Astrocyte of the cerebellum (primary cell): ENCODE measurements around the gene STRN4.

Experiments
- DNase-seq: peaks from one replicate; pipeline ENCODE4 v3.0.0-alpha.2; 2011; ENCODE audit warnings: low read depth
- H3K4me3 ChIP-seq: 2 replicates; pipeline ENCODE4 v1.5.1; 2011; ENCODE audit warnings: mild to moderate bottlenecking, low read depth, low read length, moderate library complexity
- in situ Hi-C: cut with HindIII; loops from 2 replicates; pipeline ENCODE4 v1.10.0; 2017; ENCODE audit warnings: low sequenced_read_pairs
- TF ChIP-seq, protein P1 (sequence below): IDR thresholded peaks from 2 replicates; pipeline ENCODE4 v1.5.1; 2012; ENCODE audit warnings: low read length, low read depth, moderate library complexity, mild to moderate bottlenecking; ENCODE audit errors: missing control alignments

The STRN4 gene

DNA sequence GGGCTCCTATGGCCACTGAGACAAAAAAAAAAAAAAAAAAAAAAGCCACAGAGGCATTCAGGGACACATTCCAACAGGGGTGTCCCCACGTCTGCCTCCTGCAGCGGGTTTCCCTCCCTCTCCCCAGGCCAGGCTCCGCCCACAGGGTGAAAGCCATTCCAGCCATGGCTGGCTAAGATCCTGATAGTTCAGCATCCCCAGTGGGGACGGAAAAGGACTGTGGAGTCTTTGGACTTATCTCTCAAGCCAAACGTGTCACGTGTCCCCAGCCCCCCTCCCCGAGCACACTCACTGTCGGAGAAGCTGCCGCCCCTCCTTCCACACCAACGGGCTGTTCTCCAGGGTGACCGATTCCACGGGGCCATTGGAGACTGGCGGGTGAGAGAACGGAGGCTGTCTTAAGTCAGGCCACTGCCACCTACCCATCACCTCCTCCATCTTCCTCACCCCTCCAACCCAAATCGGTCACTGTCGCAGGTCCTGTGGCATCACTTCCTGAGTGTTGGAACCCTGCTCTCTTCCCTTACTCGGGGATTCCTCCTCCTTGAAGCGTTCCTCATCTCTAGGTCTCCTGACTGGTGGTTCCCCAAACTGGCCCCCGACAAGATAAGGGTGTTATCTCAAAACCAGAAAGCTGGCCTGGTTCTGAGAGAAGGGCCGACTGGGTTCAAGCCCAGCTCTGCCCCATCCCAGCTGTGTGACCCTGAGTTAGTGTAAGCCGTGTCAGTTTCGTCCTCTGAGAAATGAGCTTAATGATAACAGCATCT is 9.5 kb downstream of the STRN4 start:
- TF ChIP-seq, protein P1, sequence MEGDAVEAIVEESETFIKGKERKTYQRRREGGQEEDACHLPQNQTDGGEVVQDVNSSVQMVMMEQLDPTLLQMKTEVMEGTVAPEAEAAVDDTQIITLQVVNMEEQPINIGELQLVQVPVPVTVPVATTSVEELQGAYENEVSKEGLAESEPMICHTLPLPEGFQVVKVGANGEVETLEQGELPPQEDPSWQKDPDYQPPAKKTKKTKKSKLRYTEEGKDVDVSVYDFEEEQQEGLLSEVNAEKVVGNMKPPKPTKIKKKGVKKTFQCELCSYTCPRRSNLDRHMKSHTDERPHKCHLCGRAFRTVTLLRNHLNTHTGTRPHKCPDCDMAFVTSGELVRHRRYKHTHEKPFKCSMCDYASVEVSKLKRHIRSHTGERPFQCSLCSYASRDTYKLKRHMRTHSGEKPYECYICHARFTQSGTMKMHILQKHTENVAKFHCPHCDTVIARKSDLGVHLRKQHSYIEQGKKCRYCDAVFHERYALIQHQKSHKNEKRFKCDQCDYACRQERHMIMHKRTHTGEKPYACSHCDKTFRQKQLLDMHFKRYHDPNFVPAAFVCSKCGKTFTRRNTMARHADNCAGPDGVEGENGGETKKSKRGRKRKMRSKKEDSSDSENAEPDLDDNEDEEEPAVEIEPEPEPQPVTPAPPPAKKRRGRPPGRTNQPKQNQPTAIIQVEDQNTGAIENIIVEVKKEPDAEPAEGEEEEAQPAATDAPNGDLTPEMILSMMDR = no peak
- no peak for DNase-seq
- in situ Hi-C loops = no loop called here
- H3K4me3 ChIP-seq = no peak overlapping the region

DNA sequence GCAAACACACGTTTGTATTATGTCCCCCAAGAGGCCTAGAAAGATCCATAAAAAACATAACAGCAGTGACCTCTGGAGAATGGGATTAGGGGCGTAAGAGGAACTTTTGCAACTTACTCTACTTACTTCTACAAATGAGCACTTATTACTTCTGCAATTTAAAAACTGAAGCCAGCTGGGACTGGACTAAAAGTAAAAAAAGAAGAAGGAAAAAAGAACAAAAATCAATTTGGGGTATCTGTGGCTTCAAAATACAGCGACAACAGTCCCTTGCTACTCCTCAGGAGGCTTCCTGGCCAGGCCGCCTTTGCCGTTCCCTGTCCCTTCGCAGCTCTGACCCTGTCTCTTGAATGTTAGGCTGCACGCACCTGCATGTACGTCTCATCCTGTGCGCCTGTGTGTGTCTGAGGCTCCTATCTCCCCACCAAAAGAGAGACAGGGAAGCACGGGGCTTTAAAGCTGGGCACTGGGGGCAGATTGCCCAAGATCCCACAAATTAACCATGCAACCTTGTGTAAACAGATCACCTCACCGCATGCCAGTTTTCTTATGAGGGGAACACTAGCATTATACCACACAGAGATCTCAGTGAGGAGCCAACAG is 12.5 kb downstream of the STRN4 start:
- in situ Hi-C loops = no loop called here
- TF ChIP-seq, protein P1 = no peak
- no peak overlapping the region for H3K4me3 ChIP-seq
- DNase-seq = no peak

DNA sequence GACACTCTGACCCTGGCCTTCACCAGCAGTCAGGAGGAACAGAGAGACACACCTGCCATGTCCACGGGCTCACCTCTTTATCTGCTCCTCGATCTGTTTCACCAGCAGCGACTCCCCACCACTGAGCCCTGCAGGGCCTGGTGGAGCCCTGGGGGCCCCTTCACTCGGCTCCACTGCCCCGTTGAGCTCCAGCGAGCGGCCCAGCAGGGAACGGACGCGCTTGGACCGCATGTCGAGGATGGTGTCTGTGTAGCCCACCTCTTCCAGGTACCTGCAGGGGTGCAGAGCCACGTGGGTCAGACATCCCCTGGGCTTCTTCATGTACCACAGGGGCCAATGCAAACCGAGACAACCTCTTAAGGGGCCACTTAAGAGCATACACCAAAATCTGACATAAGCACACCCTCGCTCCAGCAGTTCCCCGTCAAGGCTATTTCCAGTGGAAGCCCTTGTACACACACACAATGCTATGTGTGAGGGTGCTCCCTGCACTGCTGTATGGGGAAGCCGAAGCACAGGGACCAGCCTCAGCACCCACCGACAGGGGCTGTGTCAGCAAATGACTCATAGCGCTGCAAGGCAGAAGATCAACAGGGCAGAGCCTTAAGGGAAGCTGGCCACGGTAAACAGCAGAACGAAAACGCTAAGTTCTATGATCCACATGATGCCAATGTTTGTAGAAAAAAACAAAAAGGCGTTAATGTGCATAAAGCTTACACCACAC is 13.1 kb downstream of the STRN4 start:
- in situ Hi-C loops = no loop called here
- no peak for DNase-seq
- TF ChIP-seq, protein P1 = peak; percentile 10
- H3K4me3 ChIP-seq = no peak overlapping the region

DNA sequence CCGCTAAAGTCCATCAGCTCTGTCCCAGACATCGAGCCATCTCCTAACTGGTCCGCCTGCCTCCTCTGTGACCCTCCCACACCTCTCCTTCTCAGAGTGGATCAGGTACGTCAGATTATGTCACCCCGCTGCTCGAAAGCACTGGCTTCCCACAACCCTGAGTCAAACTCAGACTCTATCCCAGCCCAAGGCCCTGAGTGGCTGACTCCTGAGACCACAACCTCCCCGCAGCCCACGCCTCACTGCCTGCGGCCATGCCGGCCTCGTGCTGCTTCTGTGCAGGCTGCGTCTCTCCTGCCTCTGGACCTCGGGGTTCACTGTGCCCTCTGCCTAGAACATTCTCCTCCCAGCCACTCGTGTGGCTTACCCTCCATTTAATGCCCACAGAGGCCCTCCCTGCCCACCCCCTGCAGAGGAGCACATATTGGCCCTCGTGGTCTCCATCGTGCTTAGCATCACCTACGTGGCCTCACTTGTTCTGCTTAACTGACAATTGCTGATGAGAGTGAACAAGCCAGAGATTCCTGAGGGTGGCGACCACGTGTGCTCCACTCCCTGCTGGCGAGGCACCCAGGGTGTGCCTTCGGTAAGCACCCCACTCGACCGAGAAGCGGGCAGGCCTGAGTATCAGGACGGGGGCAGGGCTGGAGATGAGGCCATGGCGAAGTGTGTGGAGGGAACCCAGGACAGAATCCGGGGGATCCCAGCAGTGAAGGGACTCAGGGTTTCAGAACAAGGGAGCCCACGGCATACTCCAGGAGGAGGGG is 13.9 kb downstream of the STRN4 start:
- DNase-seq = no peak
- H3K4me3 ChIP-seq = no peak overlapping the region
- in situ Hi-C loops = no loop called here
- TF ChIP-seq, protein P1 = no peak

DNA sequence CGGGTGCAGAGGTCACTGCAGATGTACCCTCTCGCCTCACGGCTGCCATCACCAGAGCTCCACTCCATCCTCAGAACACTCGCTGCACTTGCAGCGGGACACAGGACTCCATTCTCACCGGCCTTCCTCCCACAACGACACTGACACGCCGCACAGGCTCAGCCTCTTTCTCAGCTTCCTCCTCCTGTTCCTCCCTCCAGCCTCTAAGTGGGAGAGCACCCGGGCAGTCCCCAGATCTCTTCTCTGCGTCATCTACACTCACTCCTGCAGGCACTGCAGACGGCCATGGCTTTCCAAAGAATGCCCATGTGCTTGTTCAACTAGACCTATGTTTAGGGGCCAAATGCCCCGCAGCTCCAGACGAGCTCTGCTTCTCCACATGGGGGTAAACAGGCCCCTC is 14.7 kb downstream of the STRN4 start:
- in situ Hi-C loops = no loop called here
- TF ChIP-seq, protein P1 = no peak
- H3K4me3 ChIP-seq = no peak overlapping the region
- DNase-seq = no peak

DNA sequence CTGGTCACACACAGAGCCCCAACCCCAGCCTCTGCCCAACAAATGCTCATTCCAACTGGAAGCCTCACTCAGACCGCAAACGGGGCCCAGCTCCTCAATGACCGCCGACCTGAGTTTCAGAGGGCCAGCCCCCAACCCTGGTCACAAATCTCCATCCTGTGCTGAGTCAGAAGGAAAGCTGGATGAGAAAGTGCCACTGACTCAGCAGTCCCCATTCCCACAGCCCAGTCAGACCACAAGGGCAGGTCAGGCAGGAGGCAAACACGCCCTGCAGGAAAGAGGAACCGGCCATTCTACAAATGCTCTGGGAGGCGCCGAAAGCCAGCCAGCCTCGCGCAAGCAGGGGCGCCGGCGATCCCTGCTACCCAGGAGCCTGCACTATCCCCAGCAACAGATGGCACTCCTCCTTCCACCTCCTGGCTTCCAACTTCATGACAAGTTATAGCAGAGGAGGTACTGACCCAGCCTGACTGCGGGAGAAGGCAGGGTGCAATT is 15.2 kb downstream of the STRN4 start:
- H3K4me3 ChIP-seq = no peak overlapping the region
- TF ChIP-seq, protein P1 = no peak
- DNase-seq = peak; percentile 86
- in situ Hi-C loops = no loop called here
